K562 (cell line): ENCODE data around the gene ST6GALNAC6. TPM values are rescaled to one million over a fixed set of nuclear protein-coding genes. Genes with fewer than 3 reads are reported as not detected.
A peak's percentile ranks its signal among the peaks of the same experiment; 100 is the strongest.

Experiments
- ATF7 ChIP-seq: fragments of 450-650 bp; IDR thresholded peaks from 2 replicates; pipeline ENCODE4 v1.7.1; 2014; ENCODE audit warnings: mild to moderate bottlenecking, moderate library complexity
- C11orf30 ChIP-seq: fragments of 450-650 bp; IDR thresholded peaks from 2 replicates; pipeline ENCODE4 v1.6.1; 2016; ENCODE audit warnings: low read depth, mild to moderate bottlenecking
- EP300 ChIP-seq: IDR thresholded peaks from 2 replicates; pipeline ENCODE4 v1.6.1; 2012; ENCODE audit warnings: low read length, improper control_type of control experiment
- ETV1 ChIP-seq: fragments of 450-650 bp; conservative IDR thresholded peaks from 2 replicates; pipeline ENCODE4 v1.6.1; 2016; ENCODE audit warnings: missing genetic modification characterization, control low read depth, low read depth, missing compliant biosample characterization
- HMG20B ChIP-seq: fragments of 250-450 bp; sonication (Bioruptor Pico); IDR thresholded peaks from 2 replicates; pipeline ENCODE4 v1.5.0; 2021; ENCODE audit warnings: mild to moderate bottlenecking
- NR2C1 ChIP-seq, 2 experiments: fragments of 450-650 bp; IDR thresholded peaks; 2 replicates each; pipeline ENCODE4 v1.6.1; 2017; ENCODE audit warnings: mild to moderate bottlenecking in 2 of 2, antibody characterized with exemption in 1 of 2, inconsistent platforms in 1 of 2, missing compliant biosample characterization in 1 of 2, missing genetic modification characterization in 1 of 2
- SMAD4 ChIP-seq: fragments of 250-450 bp; sonication (Bioruptor Pico); conservative IDR thresholded peaks from 2 replicates; pipeline ENCODE4 v1.8.0; 2021; ENCODE audit warnings: inconsistent platforms, mild to moderate bottlenecking, moderate library complexity
- TEAD4 ChIP-seq, 2 experiments: sonication (generic) in 1 of 2; formaldehyde crosslinking in 1 of 2; IDR thresholded peaks; 2 replicates each; pipeline versions ENCODE4 v1.6.1 to v1.8.0; 2012 to 2022; ENCODE audit warnings: borderline replicate concordance in 1 of 2, inconsistent platforms in 1 of 2, low read length in 1 of 2, mild to moderate bottlenecking in 1 of 2, missing genetic modification reagents in 1 of 2
- TRIM24 ChIP-seq, 2 experiments: fragments of 450-650 bp; IDR thresholded peaks; 2 replicates each; pipeline ENCODE4 v1.6.1; 2016
- XRCC3 ChIP-seq: fragments of 450-650 bp; IDR thresholded peaks from 2 replicates; pipeline ENCODE4 v1.6.1; 2017; ENCODE audit warnings: mild to moderate bottlenecking, moderate library complexity
- ZNF133 ChIP-seq: fragments of 250-450 bp; sonication (Bioruptor Pico); IDR thresholded peaks from 2 replicates; pipeline ENCODE4 v1.4.0; 2020; ENCODE audit warnings: mild to moderate bottlenecking
- ZNF197 ChIP-seq: fragments of 200-800 bp; sonication (Bioruptor generic); IDR thresholded peaks from 2 replicates; pipeline ENCODE4 v1.6.1; 2016; ENCODE audit warnings: low read depth, missing genetic modification characterization, missing compliant biosample characterization
- ZNF561 ChIP-seq: fragments of 450-650 bp; formaldehyde crosslinking; conservative IDR thresholded peaks from 2 replicates; pipeline ENCODE4 v1.4.0; 2020; ENCODE audit warnings: mild to moderate bottlenecking, moderate library complexity
- ZNF778 ChIP-seq: fragments of 450-650 bp; formaldehyde crosslinking; IDR thresholded peaks from 2 replicates; pipeline ENCODE4 v1.4.0; 2020; ENCODE audit warnings: mild to moderate bottlenecking, moderate library complexity
- polyA plus RNA-seq, 8 experiments: library from polyadenylated mRNA; depleted of rRNA in 4 of 8; stranded (reverse) in 5 of 8; unstranded in 3 of 8; fragments of >200 nt; fragmentation: Nextera tagmentation in 2 of 8; fragmentation: Illumina TruSeq in 1 of 8; extraction: Ambion mirVana in 2 of 8; extraction: Trizol in 1 of 8; gene quantifications; 2 replicates each; pipeline versions ENCODE4 v1.2.1 to v1.2.3, GENCODE V29; 2011 to 2014; ENCODE audit warnings: inconsistent platforms in 1 of 8, missing spikeins in 1 of 8
- total RNA-seq, 7 experiments: library from RNA; depleted of rRNA in 6 of 7; stranded (reverse); fragments of >200 nt in 6 of 7; fragmentation: Illumina TruSeq in 2 of 7; extraction: Trizol in 2 of 7; gene quantifications; 2 replicates each; pipeline versions ENCODE4 v1.2.1 to v1.2.3, GENCODE V29; 2011 to 2021; ENCODE audit warnings: low replicate concordance in 1 of 7
- TF ChIP-seq, protein P1 (sequence below): IDR thresholded peaks from 2 replicates; pipeline ENCODE4 v1.6.1; 2011; ENCODE audit warnings: borderline replicate concordance, low read depth, mild to moderate bottlenecking, moderate library complexity, low read length; ENCODE audit not compliant: insufficient read depth, poor library complexity, severe bottlenecking
- TF ChIP-seq, protein P2 (sequence below): sonication (generic); formaldehyde crosslinking; IDR thresholded peaks from 2 replicates; pipeline ENCODE4 v1.8.1; 2023; ENCODE audit warnings: mild to moderate bottlenecking, missing genetic modification reagents
- TF ChIP-seq, protein P3 (sequence below): sonication (generic); formaldehyde crosslinking; IDR thresholded peaks from 2 replicates; pipeline ENCODE4 v1.8.0; 2023; ENCODE audit warnings: mild to moderate bottlenecking, missing genetic modification reagents

Gene ST6GALNAC6
- total and polyA plus RNA-seq, 9 of the 15 experiments (the other 6 are each of a cell fraction or from before 2014, with no cell fraction given): 0.13 to 23.0 (median 14.5) TPM

DNA sequence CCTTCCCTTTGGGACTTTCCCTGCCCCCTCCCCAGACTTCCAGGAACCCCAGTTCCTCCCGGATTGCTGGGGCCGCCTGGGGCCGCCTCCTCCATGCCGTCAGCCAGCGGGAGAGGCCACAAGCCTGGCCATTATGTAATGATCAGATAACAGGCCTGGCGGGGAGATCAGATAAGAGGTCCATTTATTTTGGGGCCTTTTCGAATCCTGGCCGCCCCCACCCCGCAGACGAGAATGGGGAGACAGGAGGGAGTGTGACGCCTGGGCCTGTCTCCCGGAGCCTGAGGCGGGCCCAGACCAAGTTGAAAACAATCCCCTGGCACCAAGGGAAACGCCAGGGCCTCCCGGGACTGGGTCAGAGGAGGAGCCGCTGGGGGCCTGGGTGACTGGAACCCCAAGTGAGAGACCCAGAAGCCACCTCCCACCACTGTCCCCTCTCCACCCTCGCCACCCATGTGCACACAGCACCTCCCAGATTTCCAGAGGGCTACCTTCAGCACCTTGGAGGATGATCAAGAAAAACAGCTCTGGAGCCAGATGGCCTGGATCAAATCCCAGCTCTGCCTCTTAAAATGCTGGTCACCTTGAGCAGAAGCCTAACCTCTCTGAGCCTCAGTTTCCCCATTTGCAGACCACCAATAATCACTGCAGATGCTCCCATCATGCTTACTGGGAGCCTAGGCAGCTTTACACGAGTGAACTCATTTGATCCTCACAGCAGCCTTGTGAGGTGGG, 52.8 kb downstream of the ST6GALNAC6 start (continued):
- TF ChIP-seq, protein P1, sequence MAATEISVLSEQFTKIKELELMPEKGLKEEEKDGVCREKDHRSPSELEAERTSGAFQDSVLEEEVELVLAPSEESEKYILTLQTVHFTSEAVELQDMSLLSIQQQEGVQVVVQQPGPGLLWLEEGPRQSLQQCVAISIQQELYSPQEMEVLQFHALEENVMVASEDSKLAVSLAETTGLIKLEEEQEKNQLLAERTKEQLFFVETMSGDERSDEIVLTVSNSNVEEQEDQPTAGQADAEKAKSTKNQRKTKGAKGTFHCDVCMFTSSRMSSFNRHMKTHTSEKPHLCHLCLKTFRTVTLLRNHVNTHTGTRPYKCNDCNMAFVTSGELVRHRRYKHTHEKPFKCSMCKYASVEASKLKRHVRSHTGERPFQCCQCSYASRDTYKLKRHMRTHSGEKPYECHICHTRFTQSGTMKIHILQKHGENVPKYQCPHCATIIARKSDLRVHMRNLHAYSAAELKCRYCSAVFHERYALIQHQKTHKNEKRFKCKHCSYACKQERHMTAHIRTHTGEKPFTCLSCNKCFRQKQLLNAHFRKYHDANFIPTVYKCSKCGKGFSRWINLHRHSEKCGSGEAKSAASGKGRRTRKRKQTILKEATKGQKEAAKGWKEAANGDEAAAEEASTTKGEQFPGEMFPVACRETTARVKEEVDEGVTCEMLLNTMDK: no peak
- TF ChIP-seq TRIM24 (IDR thresholded peaks at IDR 0.05) (peak in 1 of 2 experiments; percentile 15; a peak in 1 of 4 replicates), XRCC3 (no peak), ZNF778 (no peak), ETV1 (tag) (no peak), ZNF197 (no peak), ZNF561 (CRISPR knock-in tag) (no peak), SMAD4 (CRISPR knock-in tag) (peak; percentile 69), ATF7 (peak; percentile 76), TEAD4 (IDR thresholded peaks at IDR 0.05; ENCODE audit: low read length) (no peak), TEAD4 (CRISPR knock-in tag; IDR thresholded peaks at IDR 0.05; ENCODE audit: borderline replicate concordance) (no peak), EP300 (peak; percentile 35; the same call in 1 of the 2 replicates), C11orf30 (no peak), HMG20B (no peak), NR2C1 (IDR thresholded peaks at IDR 0.05) (no peak), NR2C1 (tag; IDR thresholded peaks at IDR 0.05) (no peak), ZNF133 (CRISPR knock-in tag) (no peak)
- TF ChIP-seq, protein P2, sequence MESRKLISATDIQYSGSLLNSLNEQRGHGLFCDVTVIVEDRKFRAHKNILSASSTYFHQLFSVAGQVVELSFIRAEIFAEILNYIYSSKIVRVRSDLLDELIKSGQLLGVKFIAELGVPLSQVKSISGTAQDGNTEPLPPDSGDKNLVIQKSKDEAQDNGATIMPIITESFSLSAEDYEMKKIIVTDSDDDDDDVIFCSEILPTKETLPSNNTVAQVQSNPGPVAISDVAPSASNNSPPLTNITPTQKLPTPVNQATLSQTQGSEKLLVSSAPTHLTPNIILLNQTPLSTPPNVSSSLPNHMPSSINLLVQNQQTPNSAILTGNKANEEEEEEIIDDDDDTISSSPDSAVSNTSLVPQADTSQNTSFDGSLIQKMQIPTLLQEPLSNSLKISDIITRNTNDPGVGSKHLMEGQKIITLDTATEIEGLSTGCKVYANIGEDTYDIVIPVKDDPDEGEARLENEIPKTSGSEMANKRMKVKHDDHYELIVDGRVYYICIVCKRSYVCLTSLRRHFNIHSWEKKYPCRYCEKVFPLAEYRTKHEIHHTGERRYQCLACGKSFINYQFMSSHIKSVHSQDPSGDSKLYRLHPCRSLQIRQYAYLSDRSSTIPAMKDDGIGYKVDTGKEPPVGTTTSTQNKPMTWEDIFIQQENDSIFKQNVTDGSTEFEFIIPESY (CRISPR knock-in tag): no peak
- TF ChIP-seq, protein P3, sequence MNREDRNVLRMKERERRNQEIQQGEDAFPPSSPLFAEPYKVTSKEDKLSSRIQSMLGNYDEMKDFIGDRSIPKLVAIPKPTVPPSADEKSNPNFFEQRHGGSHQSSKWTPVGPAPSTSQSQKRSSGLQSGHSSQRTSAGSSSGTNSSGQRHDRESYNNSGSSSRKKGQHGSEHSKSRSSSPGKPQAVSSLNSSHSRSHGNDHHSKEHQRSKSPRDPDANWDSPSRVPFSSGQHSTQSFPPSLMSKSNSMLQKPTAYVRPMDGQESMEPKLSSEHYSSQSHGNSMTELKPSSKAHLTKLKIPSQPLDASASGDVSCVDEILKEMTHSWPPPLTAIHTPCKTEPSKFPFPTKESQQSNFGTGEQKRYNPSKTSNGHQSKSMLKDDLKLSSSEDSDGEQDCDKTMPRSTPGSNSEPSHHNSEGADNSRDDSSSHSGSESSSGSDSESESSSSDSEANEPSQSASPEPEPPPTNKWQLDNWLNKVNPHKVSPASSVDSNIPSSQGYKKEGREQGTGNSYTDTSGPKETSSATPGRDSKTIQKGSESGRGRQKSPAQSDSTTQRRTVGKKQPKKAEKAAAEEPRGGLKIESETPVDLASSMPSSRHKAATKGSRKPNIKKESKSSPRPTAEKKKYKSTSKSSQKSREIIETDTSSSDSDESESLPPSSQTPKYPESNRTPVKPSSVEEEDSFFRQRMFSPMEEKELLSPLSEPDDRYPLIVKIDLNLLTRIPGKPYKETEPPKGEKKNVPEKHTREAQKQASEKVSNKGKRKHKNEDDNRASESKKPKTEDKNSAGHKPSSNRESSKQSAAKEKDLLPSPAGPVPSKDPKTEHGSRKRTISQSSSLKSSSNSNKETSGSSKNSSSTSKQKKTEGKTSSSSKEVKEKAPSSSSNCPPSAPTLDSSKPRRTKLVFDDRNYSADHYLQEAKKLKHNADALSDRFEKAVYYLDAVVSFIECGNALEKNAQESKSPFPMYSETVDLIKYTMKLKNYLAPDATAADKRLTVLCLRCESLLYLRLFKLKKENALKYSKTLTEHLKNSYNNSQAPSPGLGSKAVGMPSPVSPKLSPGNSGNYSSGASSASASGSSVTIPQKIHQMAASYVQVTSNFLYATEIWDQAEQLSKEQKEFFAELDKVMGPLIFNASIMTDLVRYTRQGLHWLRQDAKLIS: no peak
